IgD-negative memory B cell (primary cell): ENCODE results near the gene FAM13C. TPM values are rescaled to one million over a fixed set of nuclear protein-coding genes. Genes with fewer than 3 reads are reported as not detected.

Source experiments
- H3K27ac Mint-ChIP-seq, 3 donors: one replicate each; pipeline ENCODE4 v1.8.0; 2020 to 2022; ENCODE audit warnings: mild to moderate bottlenecking in 3 of 3, mixed read lengths in 3 of 3, moderate library complexity in 1 of 3
- H3K27me3 Mint-ChIP-seq: one replicate; pipeline ENCODE4 v1.8.0; 2021; ENCODE audit warnings: mixed read lengths
- H3K36me3 Mint-ChIP-seq: one replicate; pipeline ENCODE4 v1.8.0; 2020; ENCODE audit warnings: mild to moderate bottlenecking, mixed read lengths
- H3K4me1 Mint-ChIP-seq, 3 donors: one replicate each; pipeline ENCODE4 v1.8.0; 2020 to 2022; ENCODE audit warnings: mixed read lengths in 3 of 3, mild to moderate bottlenecking in 1 of 3
- H3K4me3 Mint-ChIP-seq, 4 donors: one replicate each; pipeline ENCODE4 v1.8.0; 2020 to 2022; ENCODE audit warnings: mild to moderate bottlenecking in 4 of 4, mixed read lengths in 4 of 4, moderate library complexity in 3 of 4
- H3K9me3 Mint-ChIP-seq, 3 donors: one replicate each; pipeline ENCODE4 v1.8.0; 2020 to 2021; ENCODE audit warnings: mixed read lengths in 3 of 3, mild to moderate bottlenecking in 1 of 3
- polyA plus RNA-seq: library from polyadenylated mRNA; unstranded; fragments of 300-500 nt; fragmentation: Illumina TruSeq; gene quantifications from one replicate; pipeline ENCODE4 v1.2.3, GENCODE V29; 2021

The FAM13C gene
- polyA plus RNA-seq, 1 donor from 2014 or later, result not detected

DNA sequence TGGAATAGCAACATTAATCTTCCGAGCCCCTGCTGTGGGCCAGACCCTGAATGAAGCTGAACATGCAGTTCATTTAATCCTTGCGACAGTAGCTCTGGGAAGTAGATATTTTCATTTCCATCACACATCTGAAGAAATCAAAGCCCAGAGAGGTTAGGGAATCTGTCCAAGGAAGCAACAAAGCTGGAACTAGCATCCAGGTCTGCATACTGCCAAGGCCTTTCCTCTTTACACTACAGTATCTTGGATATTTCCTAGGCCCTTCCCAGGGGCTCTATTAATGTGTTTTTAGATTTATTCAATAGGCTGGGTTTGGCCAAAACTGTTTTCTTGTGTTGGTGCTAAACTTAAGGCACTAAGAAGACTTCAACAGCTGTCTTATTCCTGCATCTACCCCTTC lies 48.1 kb downstream of the FAM13C start:
- no peak overlapping the region for H3K27ac Mint-ChIP-seq
- H3K36me3 Mint-ChIP-seq, result no peaks in the 10 kb centered on the region
- no peak overlapping the region for H3K4me3 Mint-ChIP-seq
- no peaks in the 10 kb centered on the region for H3K9me3 Mint-ChIP-seq
- H3K27me3 Mint-ChIP-seq, result no peaks in the 10 kb centered on the region
- no peaks in the 10 kb centered on the region for H3K4me1 Mint-ChIP-seq

DNA sequence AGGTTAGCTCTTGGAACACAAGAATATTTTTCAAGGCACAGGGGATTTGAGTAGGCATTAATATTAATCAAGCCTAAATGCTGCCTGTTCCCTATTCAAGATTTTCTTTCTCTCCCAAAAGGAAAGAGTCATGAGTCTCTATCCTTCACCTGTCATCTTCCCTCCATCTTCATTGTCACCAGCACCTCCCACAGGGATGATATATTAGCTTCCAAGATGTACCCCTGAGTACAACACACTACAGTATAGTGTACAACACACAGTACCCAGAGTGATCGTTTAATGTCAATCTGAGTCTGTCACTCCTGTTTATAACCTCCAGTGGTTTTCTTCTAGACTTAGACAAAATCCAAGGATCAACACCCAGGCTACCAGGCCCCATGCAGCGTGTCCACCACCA lies 50.1 kb downstream of the FAM13C start:
- Mint-ChIP-seq H3K27ac (no peak overlapping the region), H3K9me3 (no peaks in the 10 kb centered on the region), H3K36me3 (no peaks in the 10 kb centered on the region), H3K27me3 (no peaks in the 10 kb centered on the region), H3K4me1 (no peaks in the 10 kb centered on the region), H3K4me3 (no peak overlapping the region)

DNA sequence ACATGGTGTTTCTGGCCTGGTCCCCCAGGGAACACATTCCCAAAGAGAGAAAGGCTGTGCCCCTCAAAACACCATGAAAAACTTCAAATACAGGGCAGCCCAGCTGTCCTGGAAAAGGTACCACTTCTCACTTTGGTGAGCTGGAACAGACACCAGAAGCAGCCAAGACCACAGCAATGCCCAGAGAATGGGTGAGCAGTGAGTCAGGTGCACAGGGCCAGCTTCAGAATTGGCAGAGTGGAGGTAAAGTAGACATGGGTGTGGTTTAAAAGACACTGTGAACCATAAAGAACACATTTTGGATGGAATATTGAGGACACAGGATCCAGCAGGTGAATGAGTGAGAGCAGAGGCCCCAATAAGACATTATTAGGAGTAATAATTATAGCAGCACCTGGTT lies 51.3 kb downstream of the FAM13C start:
- Mint-ChIP-seq H3K4me1 (no peaks in the 10 kb centered on the region), H3K4me3 (no peak overlapping the region), H3K27me3 (no peaks in the 10 kb centered on the region), H3K27ac (peak overlapping the region in 1 of 3 donors; percentile 14), H3K9me3 (no peaks in the 10 kb centered on the region), H3K36me3 (no peaks in the 10 kb centered on the region)

DNA sequence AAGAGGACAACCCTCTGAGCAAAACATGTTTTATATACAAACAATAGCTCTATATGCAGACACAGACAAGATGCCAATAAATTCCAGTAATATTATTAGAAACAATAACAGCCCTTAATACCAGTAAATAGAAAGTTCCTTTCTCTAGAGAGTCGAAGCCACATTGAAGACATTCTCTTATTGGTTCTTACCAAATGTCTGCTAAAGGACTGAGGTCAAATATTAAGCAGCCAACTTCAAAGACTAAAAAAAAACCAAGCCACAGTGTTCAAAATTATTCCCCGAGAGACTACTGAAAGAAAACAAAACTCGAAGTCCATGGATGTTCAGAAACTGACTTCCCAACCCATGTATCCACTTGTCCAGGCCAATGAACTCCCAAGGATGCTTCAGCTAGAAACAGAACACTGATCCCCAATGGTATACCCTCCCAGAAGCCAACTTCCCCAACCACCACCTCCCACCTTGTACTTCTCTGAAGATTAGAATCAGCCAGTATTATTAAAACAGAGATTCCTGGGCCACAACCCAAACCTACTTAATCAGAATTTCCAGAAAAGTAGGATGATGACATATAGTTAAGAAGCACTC lies 51.9 kb downstream of the FAM13C start:
- H3K27me3 Mint-ChIP-seq, result no peaks in the 10 kb centered on the region
- H3K9me3 Mint-ChIP-seq, result no peaks in the 10 kb centered on the region
- H3K36me3 Mint-ChIP-seq, result no peaks in the 10 kb centered on the region
- no peak overlapping the region for H3K27ac Mint-ChIP-seq
- H3K4me3 Mint-ChIP-seq, result no peak overlapping the region
- no peaks in the 10 kb centered on the region for H3K4me1 Mint-ChIP-seq

DNA sequence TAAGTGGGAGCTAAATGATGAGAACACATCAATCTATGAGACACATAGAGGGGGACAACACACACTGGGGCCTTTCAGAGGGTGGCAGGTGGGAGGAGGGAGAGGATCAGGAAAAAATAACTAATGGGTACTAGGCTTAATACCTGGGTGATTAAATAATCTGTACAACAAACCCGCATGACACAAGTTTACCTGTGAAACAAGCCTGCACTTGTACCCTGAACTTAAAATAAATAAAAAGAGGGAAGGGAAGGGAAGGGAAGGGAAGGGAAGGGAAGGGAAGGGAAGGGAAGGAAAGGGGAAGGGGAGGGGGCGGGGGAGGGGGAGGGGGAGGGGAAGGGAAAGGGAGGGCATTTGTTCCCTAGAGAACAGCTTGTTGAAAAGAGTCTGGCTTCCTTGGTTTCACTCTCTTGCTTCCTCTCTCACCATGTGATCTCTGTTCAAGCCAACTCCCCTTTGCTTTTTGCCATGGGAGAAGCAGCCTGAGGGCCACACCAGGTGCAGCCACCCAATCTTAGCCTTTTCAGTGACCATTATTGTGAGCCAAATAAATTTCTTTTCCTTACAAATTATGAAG lies 57.7 kb downstream of the FAM13C start:
- H3K27ac Mint-ChIP-seq, result no peak overlapping the region

DNA sequence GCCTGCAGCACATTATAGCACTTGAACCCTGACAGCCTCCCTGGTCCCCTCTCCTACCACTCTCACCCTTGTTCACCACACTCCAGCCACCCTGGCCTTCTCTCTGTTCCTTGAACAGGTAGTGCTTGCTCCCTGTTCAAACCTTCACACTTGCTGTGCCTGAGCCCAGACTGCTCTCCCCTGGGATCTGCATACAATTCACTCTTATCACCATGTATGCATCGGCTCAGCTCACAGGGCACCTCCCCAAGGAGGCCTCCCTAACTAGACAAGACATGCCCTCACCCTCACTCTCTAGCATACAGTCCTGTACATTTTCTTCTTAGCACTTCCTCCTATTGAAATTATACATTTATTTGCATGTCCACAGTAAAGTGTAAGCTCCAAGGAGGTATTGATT lies 59.3 kb downstream of the FAM13C start:
- Mint-ChIP-seq H3K27ac (no peak overlapping the region), H3K27me3 (no peaks in the 10 kb centered on the region), H3K36me3 (peaks cover 2% of the 10 kb centered on the region), H3K9me3 (peaks cover 0 to 1% (median 0%) of the 10 kb centered on the region in 3 donors), H3K4me1 (peaks cover 0 to 3% (median 0%) of the 10 kb centered on the region in 3 donors), H3K4me3 (peak overlapping the region in 1 of 4 donors; percentile 47)

More for the DNA sequence above, 57.7 kb downstream of the FAM13C start:
- H3K4me1 Mint-ChIP-seq, result peaks cover 0 to 3% (median 0%) of the 10 kb centered on the region in 3 donors
- H3K36me3 Mint-ChIP-seq, result peaks cover 2% of the 10 kb centered on the region
- peaks cover 0 to 1% (median 0%) of the 10 kb centered on the region in 3 donors for H3K9me3 Mint-ChIP-seq
- no peaks in the 10 kb centered on the region for H3K27me3 Mint-ChIP-seq
- no peak overlapping the region for H3K4me3 Mint-ChIP-seq

DNA sequence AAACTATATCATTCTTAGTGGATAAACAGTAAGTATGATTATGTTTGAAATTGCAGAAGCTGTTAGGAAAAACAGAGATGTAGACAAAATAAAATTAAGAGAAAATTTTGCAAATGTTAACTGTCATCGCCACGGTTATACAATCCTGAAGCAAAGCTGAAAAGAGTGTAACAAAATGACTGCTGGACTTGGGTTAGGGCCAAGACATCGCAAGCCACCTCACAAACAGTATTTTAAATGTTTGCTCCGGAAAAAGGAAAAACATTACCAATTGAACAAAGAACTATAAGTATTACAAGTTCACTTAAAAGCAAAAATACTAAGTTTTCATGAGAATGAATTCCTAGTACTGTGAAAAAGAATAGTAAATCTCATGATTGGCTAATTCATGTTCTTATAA lies 60.0 kb downstream of the FAM13C start:
- Mint-ChIP-seq H3K36me3 (peaks cover 2% of the 10 kb centered on the region), H3K9me3 (peaks cover 0 to 1% (median 0%) of the 10 kb centered on the region in 3 donors), H3K4me3 (no peak overlapping the region), H3K4me1 (peaks cover 0 to 3% (median 0%) of the 10 kb centered on the region in 3 donors), H3K27me3 (no peaks in the 10 kb centered on the region), H3K27ac (no peak overlapping the region)

DNA sequence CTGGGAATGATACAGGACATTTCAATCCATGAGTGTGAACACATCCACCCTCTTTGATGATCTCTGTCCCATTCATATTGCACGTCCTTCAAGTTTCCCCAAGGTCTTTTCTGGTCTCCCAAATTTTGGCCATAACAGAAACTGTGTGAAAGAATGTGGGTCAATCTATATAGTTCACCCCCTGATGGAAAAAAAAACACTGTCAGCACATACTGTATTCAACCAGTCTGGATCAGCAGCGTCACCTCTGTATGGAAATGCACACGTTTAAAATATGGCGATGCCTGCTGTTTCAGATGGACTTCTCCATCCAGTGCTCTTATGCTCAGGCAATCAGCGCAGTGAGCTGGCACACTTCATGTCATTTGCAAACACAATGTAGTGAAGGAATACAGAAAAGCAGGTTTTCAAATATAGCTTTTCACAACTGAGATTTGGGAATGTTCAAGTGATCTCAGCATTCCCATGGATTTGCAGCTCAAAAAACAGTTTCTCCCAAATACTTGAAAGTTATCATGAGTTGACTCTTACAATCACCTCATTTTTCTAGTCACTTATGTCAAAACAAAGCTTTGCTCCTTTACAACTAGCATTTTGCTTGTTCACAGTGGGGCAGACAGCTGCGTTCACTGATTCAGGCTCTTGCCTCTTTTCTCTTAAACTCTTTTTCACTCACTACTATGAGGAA lies 61.1 kb downstream of the FAM13C start:
- peaks cover 2% of the 10 kb centered on the region for H3K36me3 Mint-ChIP-seq
- H3K27me3 Mint-ChIP-seq, result no peaks in the 10 kb centered on the region
- no peak overlapping the region for H3K4me3 Mint-ChIP-seq
- peaks cover 0 to 3% (median 0%) of the 10 kb centered on the region in 3 donors for H3K4me1 Mint-ChIP-seq
- peaks cover 0 to 1% (median 0%) of the 10 kb centered on the region in 3 donors for H3K9me3 Mint-ChIP-seq
- no peak overlapping the region for H3K27ac Mint-ChIP-seq

DNA sequence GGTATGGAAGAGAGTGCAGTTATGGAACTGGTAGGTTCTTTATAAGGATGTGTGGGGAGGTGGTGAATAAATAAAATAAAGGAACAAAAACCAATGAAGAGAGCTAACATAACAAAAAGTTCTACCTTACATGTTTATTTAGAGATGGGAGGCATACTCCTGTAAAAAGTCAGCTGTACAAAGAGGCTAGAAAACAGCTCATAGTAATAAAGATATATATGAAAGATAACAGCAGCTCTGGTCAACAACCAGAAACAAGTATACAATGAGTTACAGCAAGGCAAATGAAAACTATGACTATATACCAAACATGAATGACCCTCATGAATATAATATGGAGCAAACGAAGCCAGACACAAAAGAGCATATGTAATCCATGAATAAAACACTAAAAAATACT lies 62.0 kb downstream of the FAM13C start:
- no peak overlapping the region for H3K27ac Mint-ChIP-seq
- H3K36me3 Mint-ChIP-seq, result peaks cover 2% of the 10 kb centered on the region
- H3K4me1 Mint-ChIP-seq, result peaks cover 0 to 3% (median 0%) of the 10 kb centered on the region in 3 donors
- H3K9me3 Mint-ChIP-seq, result peaks cover 0 to 1% (median 0%) of the 10 kb centered on the region in 3 donors
- no peak overlapping the region for H3K4me3 Mint-ChIP-seq
- no peaks in the 10 kb centered on the region for H3K27me3 Mint-ChIP-seq

DNA sequence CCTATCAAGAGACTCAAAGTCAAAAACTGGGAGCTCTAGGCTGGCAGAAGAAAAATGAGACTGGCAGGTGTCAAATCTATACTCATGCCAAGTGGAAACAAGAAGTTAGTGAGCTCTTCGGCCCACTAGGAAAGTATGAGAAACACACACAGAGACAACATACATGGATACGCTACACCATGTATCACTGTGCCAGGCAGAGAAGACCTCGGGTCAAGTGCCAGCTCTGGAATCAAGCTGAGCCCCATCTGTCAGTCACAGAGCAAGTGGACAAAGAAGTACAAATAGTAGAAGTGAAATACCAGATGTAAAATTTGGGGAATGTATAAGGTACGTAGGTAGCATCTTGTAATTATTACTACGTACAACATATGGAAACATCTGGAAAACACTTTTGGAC lies 62.4 kb downstream of the FAM13C start:
- H3K36me3 Mint-ChIP-seq, result peaks cover 2% of the 10 kb centered on the region
- H3K4me1 Mint-ChIP-seq, result peaks cover 0 to 3% (median 0%) of the 10 kb centered on the region in 3 donors
- H3K4me3 Mint-ChIP-seq, result no peak overlapping the region
- H3K27ac Mint-ChIP-seq, result no peak overlapping the region
- peaks cover 0 to 1% (median 0%) of the 10 kb centered on the region in 3 donors for H3K9me3 Mint-ChIP-seq
- no peaks in the 10 kb centered on the region for H3K27me3 Mint-ChIP-seq

DNA sequence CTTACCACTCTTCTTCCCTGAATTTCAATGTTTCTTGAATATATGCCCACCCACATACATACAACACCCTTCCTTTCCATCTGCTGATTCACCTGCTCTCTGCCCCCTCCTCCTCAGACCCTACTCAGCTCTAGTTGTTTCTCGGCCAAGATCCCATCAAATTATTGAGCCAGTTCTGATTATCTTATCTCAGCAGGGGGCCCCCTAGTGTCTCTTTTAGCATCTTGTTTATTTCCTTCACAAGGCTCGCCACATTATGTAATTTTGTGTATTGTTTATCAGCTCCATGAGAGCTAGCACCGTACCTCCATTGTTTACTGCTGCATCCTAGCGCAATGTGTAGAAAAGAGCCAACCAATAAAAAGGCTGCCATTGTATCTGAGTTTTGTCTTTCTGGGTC lies 71.9 kb downstream of the FAM13C start:
- Mint-ChIP-seq H3K27me3 (peaks cover 1% of the 10 kb centered on the region), H3K27ac (no peak overlapping the region), H3K36me3 (no peaks in the 10 kb centered on the region), H3K4me3 (no peak overlapping the region), H3K9me3 (peaks cover 0 to 1% (median 0%) of the 10 kb centered on the region in 3 donors), H3K4me1 (no peaks in the 10 kb centered on the region)

DNA sequence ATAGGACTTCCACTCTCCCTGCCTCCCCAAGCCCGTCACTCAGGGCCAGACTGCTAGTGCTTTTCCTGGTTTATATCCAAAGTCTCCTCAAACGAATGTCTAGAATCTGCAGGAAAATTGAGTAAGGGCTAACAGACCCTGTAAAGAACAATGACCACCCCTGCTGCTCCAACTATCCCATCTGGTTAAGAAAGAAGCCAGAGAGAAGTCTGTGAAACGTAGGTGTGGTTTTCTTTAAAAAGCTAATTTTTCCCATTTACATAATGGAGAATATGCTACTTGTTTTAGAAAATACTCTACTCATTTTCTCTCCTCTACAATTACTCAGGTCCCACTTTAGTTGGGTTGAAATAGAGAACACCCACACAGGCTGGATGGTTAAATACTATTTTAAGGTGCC lies 72.5 kb downstream of the FAM13C start:
- no peak overlapping the region for H3K27ac Mint-ChIP-seq
- no peak overlapping the region for H3K4me3 Mint-ChIP-seq
- peaks cover 1% of the 10 kb centered on the region for H3K27me3 Mint-ChIP-seq
- no peaks in the 10 kb centered on the region for H3K4me1 Mint-ChIP-seq
- H3K9me3 Mint-ChIP-seq, result peaks cover 0 to 1% (median 0%) of the 10 kb centered on the region in 3 donors
- no peaks in the 10 kb centered on the region for H3K36me3 Mint-ChIP-seq

DNA sequence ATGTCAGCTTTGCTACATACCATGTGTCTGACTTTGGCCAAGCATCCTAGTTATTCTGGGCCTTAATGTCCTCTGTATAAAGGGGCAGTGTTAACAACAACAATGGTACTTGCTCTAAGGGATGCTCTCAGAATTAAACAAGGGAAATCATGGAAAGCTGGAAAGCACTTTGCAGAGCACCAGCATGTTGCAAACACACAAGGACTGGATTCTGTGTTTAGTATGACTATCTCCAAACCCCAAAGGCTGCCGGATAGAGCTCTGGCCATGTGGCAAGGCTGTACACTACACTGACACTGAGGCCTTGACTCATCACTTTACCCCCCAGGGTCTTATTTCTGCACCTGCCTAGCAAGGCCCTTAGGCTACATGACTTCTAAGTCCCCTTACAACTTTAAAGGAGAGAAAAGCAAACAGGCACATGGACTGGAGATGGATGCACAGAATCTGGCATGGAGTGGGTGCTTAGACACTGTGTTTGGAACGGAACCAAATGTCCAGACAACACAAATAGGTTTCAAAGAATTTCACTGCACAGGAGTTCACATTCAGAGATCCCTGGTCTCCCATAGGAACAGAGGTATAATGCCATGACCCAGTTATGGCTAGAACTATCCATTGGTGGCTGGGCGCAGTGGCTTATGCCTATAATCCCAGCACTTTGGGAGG lies 74.6 kb downstream of the FAM13C start:
- Mint-ChIP-seq H3K4me3 (no peak overlapping the region), H3K27me3 (peaks cover 1% of the 10 kb centered on the region), H3K9me3 (no peaks in the 10 kb centered on the region), H3K27ac (no peak overlapping the region), H3K4me1 (no peaks in the 10 kb centered on the region), H3K36me3 (no peaks in the 10 kb centered on the region)

DNA sequence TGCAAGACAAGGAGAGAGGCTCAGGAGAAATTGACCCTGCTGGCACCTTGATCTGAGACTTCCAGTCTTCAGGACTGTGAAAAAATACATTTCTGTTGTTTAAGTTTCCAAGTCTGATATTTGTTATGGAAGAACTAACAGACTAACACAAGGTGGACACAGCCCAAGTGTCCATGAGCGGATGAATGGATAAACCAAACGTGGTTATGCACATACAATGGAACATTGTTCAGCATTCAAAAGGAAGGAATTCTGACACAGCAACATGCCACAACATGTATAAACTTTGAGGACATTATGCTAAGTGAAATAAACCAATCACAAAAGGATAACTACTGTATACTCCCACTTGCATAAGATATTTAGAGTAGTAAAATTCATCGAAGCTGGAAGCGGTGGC lies 76.5 kb downstream of the FAM13C start:
- H3K27me3 Mint-ChIP-seq, result peaks cover 1% of the 10 kb centered on the region
- no peak overlapping the region for H3K4me3 Mint-ChIP-seq
- H3K36me3 Mint-ChIP-seq, result no peaks in the 10 kb centered on the region
- no peaks in the 10 kb centered on the region for H3K4me1 Mint-ChIP-seq
- no peak overlapping the region for H3K27ac Mint-ChIP-seq
- no peaks in the 10 kb centered on the region for H3K9me3 Mint-ChIP-seq

DNA sequence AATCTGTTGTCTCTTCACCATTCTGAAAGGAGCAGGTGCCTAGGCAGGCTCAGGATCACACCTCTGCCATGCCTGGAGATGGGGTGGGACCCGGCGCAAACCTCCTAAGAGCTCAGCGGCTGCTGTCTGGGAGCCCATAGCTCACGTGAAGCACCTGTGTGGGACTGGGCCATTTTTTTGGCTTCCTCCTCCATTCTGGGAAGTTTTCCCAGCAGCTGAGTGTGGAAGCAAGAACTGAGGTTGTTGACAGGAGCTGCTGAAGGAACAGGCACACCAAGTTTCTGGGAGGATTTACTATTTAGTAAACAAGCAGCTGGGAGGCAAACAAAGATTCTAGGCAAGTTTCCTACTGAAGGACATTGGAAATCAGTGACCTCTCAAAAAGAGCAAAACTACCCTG lies 77.3 kb downstream of the FAM13C start:
- H3K4me3 Mint-ChIP-seq, result no peak overlapping the region
- H3K4me1 Mint-ChIP-seq, result no peaks in the 10 kb centered on the region
- H3K36me3 Mint-ChIP-seq, result no peaks in the 10 kb centered on the region
- H3K27ac Mint-ChIP-seq, result no peak overlapping the region
- peaks cover 1% of the 10 kb centered on the region for H3K27me3 Mint-ChIP-seq
- no peaks in the 10 kb centered on the region for H3K9me3 Mint-ChIP-seq
